ENCODE results near the gene APLP2. TPM values are rescaled to one million over a fixed set of nuclear protein-coding genes. Genes with fewer than 3 reads are reported as not detected.
A peak's percentile ranks its signal among the peaks of the same experiment; 100 is the strongest.

Gene APLP2
- total and polyA plus RNA-seq, 2 of the 13 experiments (the other 11 are each of a cell fraction or from before 2014, with no cell fraction given): 315 to 594 TPM

DNA sequence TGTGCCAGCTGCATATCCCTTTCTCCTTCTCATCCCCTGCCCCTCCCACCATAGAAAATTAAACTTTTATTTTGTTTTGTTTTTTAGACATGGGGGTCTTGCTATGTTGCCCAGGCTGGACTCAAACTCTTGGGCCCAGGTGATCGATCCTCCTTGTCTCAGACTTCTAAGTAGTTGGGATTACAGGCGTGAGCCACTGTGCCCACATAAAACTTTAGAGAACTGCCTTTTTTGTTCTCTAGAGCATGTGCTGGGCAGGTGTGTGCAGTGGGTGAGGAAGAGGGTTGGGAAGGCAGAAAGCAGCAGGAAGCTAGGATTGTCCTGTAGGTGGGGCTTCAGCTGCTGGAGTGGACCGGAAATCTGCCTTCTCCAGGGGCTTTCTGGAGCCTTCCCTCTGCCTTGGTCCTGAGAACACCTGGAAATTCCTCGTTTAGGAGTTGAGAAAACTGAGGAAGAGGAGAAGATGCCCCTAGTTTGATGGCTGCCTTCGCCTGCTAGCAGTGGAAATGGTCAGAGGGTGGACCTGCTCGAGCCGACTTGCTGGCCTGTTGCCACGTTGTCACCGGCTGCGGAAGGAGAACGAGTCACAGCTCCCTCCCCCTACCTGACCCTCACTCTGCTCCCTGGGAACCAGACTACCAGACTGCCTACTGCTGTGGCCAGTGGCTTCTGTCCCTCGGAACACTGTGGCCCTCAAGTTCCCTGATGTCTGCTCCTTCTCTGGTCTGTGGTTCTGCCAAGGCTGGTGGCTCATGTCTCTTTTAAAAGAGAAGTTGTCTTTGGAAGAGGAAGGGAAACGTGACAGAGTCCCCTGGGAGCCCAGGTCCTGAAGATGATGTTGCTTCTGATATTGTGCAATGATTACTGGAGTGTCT, 93.9 kb downstream of the APLP2 start (continued):
- TF ChIP-seq, protein P1, sequence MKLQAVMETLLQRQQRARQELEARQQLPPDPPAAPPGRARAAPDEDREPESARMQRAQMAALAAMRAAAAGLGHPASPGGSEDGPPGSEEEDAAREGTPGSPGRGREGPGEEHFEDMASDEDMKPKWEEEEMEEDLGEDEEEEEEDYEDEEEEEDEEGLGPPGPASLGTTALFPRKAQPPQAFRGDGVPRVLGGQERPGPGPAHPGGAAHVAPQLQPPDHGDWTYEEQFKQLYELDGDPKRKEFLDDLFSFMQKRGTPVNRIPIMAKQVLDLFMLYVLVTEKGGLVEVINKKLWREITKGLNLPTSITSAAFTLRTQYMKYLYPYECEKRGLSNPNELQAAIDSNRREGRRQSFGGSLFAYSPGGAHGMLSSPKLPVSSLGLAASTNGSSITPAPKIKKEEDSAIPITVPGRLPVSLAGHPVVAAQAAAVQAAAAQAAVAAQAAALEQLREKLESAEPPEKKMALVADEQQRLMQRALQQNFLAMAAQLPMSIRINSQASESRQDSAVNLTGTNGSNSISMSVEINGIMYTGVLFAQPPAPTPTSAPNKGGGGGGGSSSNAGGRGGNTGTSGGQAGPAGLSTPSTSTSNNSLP (IDR thresholded peaks at IDR 0.05; ENCODE audit: low read depth, low read length): no peak
- TF ChIP-seq ZBTB8A (CRISPR knock-in tag; IDR thresholded peaks at IDR 0.05; ENCODE audit: borderline replicate concordance, low read depth): no peak
- no peak for TF ChIP-seq PBX3 (CRISPR knock-in tag; IDR thresholded peaks at IDR 0.05; ENCODE audit: borderline replicate concordance)
- no peak; the same call in 1 of the 2 replicates for TF ChIP-seq RXRB (CRISPR knock-in tag; IDR thresholded peaks at IDR 0.05; ENCODE audit: borderline replicate concordance)
- TF ChIP-seq ZNF354B (CRISPR knock-in tag; IDR thresholded peaks at IDR 0.05): 0 out of 2 replicates have a peak, but pooled peaks have one; percentile 46
- TF ChIP-seq, protein P2, sequence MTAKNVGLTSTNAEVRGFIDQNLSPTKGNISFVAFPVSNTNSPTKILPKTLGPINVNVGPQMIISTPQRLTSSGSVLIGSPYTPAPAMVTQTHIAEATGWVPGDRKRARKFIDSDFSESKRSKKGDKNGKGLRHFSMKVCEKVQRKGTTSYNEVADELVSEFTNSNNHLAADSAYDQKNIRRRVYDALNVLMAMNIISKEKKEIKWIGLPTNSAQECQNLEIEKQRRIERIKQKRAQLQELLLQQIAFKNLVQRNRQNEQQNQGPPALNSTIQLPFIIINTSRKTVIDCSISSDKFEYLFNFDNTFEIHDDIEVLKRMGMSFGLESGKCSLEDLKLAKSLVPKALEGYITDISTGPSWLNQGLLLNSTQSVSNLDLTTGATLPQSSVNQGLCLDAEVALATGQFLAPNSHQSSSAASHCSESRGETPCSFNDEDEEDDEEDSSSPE (CRISPR knock-in tag; IDR thresholded peaks at IDR 0.05): no peak
- TF ChIP-seq GATAD2A (CRISPR knock-in tag; IDR thresholded peaks at IDR 0.05): peak; percentile 40
- no peak for TF ChIP-seq ZHX2 (IDR thresholded peaks at IDR 0.05; ENCODE audit: low read depth)
- no peak for TF ChIP-seq ZHX2 (CRISPR knock-in tag; IDR thresholded peaks at IDR 0.05; ENCODE audit: borderline replicate concordance)
- TF ChIP-seq ZNF232 (CRISPR knock-in tag; IDR thresholded peaks at IDR 0.05; ENCODE audit: borderline replicate concordance): no peak
- TF ChIP-seq SNAPC5 (CRISPR knock-in tag; IDR thresholded peaks at IDR 0.05; ENCODE audit: borderline replicate concordance): no peak
- no peak for TF ChIP-seq FOXP1 (IDR thresholded peaks at IDR 0.05)
- TF ChIP-seq FOXP1 (CRISPR knock-in tag; IDR thresholded peaks at IDR 0.05): no peak
- peak; percentile 70 for TF ChIP-seq POLR2AphosphoS5 (IDR thresholded peaks at IDR 0.05; ENCODE audit: low read depth, low read length)
- TF ChIP-seq SYNCRIP (IDR thresholded peaks at IDR 0.05; ENCODE audit: insufficient read depth, low read depth, low read length): no peak
- no peak; the same call in 1 of the 2 replicates for TF ChIP-seq ZBTB7B (CRISPR knock-in tag; IDR thresholded peaks at IDR 0.05)
- TF ChIP-seq KLF6 (CRISPR knock-in tag; IDR thresholded peaks at IDR 0.05): 0 out of 2 replicates have a peak, but pooled peaks have one; percentile 32
- TF ChIP-seq RBM39 (IDR thresholded peaks at IDR 0.05; ENCODE audit: low read depth, low read length, poor library complexity, severe bottlenecking): no peak
- TF ChIP-seq FOXJ3 (CRISPR knock-in tag; IDR thresholded peaks at IDR 0.05; ENCODE audit: borderline replicate concordance): no peak
- no peak for TF ChIP-seq ATF1 (CRISPR knock-in tag; IDR thresholded peaks at IDR 0.05)

Measured in HepG2 (cell line).